GM18511 (cell line): Measurements from ENCODE around the gene CLMP.

ENCODE experiments used
- ATAC-seq: cut with Tn5 transposase; IDR thresholded peaks from one replicate; pipeline ENCODE4 v1.9.1; 2021; ENCODE audit warnings: mild to moderate bottlenecking, moderate library complexity; ENCODE audit not compliant: unreplicated experiment

The CLMP gene

DNA sequence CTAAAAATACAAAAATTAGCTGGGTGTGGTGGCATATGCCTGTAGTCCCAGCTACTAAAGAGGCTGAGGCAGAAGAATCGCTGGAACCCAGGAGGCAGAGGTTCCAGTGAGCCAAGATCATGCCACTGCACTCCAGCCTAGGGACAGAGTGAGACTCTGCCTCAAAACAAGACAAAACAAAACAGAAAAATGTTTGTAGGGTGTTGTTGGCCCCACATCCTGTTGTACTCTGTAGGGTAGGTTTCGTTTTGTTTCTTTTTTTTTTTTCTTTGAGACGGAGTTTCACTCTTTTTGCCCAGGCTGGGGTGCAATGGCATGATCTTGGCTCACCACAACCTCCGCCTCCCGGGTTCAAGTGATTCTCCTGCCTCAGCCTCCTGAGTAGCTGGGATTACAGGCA is 107.4 kb downstream of the CLMP start:
- peak; percentile 92 for ATAC-seq

DNA sequence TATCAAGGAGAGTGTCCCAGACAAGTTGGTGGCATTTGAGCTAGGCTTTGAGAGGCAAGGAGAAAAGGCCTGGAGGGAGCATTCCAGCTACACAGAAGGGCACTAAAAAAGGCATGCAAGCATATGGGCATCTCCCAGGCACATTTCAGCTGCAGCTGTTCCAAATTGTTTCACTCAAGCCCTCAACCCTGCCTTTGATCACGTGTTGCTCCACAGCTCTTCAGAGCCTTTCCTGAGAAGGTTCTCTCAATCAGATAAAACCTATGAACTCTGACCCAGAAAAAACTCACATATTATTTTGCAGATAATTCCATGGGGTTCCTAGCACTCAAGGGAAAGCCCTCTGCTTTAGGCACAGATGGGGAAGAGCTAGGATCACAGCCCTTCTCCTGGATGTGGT is 108.7 kb downstream of the CLMP start:
- ATAC-seq: no peak

DNA sequence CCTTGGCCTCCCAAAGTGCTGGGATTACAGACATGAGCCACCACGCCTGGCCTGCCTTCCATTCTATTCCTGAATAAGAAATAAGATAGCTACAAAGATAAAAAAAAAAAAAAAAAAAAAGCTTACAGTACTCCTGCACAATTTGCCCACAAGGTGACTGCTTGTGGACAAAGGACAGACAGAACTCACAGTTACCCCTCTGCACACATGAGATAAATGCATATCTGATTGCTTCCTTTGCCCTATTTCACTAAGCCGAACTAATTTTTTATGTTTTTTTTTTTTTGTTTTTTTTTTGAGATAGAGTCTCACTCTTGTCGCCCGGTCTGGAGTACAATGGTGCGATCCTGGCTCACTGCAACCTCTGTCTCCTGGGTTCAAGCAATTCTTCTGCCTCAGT is 109.6 kb downstream of the CLMP start:
- ATAC-seq: no peak

DNA sequence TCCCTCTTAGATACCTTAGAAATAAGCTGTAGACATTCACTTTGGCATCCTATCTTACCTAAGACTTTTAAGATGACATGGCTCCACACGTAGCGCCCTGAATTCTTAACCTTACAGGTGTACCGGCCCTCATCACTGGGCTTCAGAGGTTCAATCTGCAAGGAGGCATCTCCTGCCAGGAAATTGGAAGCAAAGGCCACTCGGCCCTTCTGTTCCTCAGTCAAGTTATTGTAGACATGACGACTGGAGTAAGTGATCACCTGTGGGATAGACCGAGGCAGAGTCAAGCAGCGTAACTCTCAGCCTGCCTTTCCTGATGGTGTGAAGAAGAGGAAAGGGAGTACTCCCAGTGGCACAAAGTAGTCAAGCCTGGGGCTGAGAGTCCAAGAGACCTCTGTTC is 110.6 kb downstream of the CLMP start:
- no peak for ATAC-seq

DNA sequence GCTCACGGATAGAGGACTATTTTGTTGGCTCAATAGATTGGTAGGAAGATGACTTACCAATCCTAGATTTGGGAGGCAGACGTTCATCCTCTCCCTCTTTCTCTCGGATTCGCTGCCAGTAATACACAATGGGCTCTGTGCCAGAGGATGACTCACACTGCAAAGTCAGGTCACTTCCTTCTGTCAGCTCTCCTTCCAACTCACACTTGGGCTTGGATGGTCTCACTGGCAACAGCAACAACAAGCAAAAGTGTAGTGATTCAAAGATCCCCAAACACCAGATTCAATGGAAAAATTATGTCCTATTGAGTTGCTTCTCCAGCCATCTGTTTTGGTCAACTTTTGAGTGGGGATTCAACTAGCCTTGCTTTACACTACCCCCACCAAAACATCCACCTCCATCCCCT is 111.4 kb downstream of the CLMP start:
- ATAC-seq: no peak

DNA sequence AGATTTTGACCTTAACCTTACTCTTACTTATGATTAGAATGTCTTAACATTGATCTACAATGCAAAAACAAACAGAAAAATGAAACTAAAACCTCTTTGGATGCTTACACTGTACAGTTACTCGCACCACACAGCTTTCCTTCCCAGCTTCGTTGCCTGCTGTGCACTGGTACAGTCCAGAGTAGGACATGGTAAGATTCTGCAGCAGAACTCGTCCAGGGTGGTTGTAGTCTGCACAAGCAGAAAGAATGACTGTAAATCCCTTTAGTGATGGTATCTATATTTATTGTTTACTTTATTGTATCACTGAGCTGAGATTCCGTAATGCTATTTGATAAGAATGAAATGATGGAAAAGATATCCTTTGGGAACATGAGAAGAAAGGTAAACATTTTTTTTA is 112.1 kb downstream of the CLMP start:
- no peak for ATAC-seq

DNA sequence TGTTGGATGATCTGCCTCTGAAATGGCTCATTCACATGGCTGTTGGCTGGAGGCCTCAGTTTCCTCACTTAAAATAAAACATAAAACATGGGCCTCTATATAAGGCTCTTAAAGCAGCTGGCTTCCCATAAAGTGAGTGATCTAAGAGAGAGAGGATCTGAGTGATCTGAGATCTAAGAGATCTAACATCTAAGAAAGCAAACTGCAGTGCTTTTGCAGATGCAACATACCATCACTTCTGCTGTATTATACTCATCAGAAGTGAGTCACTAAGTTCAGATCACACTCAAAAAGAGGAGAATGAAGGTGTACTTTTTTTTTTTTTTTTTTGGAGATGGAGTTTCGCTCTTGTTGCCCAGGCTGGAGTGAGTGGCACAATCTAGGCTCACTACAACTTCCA is 115.0 kb downstream of the CLMP start:
- no peak for ATAC-seq

DNA sequence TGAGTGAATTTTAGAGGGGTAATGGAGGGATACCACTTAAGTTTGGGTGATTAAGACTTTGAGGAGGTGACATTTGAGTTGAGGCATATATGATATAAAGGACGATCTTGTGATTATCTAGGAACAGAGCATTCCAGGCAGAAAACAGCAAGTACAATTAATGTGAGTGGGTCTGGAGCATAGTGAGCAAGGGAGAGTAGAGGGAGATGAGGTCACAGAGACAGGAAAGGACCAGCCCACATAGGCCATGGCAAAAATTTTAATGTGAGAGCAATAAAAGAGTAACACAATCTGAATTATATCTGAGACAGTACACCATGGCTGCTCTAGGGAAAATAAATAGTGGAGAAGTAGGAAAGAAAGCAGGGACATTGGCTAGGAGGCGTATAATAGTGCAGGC is 118.6 kb downstream of the CLMP start:
- ATAC-seq: no peak

DNA sequence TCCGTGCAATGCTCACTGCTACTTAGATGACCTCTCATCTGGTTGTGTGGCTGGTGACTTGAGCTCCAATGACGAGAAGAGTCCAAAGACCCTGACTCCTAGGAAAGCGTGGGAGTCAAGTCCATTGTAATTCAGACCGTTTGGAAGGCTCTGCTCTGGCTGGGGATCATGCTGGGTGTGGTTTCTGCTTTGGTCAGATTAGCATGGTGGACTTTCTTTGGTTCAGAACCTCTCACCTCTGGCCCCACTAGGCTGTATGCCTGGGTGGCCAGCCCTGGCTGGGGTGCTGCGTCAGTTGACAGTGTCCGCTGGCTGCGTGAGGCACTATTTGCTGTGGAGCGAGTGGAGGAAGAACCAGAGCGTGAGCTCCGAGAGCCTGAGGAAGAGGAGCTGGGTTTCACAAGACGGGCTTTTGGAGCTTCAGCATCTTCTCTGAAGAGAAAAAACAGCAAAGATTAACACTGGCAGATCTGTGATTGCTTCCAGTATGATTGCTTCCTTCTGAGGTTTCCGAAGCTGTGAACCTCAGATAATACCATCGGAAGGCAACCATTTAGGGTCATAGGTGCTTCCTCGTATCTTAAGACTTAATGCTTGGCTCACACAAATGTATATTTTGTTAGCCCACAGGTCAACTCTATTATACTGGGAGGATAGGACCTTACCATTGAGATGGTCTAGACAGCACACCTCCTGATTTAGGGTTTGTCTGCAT is 121.5 kb downstream of the CLMP start:
- no peak for ATAC-seq

DNA sequence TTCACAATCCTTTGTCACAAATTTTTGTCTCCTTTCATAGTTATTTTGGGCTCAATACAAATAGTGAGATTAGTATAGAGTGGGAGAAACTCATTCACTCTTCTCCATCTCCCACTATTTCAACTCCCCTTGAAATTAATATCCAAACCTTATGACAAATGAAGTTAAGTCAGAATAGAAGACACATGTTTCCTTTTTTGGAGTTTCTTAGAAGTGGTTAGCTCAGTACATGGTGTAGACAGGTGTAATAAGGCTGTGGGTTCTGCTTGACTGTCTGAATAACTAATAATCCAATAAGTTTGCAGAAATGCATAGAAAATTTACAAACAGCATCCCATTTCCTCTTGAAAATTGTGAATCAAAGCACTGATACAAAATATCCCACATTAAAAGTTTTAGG is 122.3 kb downstream of the CLMP start:
- no peak for ATAC-seq

DNA sequence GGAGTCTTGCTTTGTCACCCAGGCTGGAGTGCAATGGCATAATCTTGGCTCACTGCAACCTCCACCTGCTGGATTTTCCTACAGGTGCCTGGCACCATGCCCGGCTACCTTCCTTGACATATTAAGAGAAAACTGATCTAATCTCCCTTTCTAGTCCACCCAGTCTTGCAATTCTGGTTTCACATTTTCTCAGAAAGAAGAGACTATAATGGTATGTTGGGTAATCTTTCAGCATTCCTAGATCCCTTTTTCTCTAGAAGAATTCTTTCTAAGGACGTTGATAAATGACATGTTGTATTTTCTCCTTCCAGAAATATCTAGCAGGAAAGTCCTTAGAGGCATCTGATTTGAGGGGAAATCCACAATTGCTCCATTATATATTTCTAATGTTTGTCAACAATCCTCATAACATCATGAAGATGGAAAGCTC is 122.7 kb downstream of the CLMP start:
- ATAC-seq: no peak

DNA sequence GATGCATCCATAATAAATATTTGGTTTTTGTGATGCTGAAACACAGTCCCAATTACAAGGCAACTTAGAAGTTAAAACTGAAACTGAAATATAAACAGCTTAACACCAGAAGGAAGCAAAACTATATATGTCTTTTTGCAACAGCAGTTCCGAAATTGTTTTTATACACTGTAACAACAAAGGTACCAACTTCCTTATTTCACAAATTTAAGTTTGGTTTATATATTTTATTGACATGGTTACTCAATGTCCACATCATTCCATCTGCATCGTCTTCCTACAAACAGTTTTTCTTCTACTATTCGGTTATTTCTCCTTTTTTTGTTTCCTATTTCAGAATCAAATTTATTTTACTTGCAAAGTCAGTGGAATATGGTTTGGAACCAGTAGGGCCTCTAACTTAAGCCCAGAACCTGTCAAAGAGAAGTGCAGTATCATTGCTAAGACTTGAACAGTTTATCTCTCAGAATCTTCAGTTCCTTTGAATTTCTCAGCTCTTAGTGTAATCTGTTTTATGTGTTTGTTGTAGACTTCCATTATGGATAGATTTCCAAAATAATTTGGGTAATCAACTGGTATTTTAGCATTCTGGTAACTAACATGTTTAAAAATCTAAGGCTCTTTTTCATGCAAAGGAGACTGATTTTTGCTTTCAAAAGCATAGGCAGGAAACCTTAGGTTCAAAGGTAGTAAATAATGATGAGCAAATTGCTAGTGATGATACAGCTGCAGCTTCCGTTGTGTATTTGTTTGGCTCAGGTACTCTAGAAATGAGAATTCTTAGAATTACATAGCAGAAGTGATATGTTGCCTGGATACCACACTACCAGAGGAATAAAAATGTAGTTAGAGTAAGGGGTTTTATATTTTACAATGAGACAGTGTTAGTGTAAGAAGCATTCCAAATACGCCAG is 124.9 kb downstream of the CLMP start:
- ATAC-seq: peak; percentile 63

DNA sequence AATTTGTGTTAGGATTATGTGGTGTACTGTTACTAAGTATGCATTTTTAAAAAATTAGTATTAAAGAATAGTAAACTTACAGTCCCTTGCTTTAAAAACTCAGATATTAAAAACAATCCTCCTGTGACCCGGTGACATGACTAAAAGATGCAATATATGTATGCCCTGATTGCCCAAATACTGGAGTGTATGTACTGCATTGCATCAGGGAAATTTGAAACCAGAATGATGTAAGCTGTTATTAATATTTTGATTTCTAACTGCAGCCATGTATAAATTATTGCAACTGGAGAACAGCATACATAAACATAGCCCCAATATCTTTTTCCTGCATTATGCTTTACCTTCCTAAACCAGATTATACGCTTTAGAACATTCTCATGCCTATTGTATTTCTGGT is 129.4 kb downstream of the CLMP start:
- no peak for ATAC-seq

DNA sequence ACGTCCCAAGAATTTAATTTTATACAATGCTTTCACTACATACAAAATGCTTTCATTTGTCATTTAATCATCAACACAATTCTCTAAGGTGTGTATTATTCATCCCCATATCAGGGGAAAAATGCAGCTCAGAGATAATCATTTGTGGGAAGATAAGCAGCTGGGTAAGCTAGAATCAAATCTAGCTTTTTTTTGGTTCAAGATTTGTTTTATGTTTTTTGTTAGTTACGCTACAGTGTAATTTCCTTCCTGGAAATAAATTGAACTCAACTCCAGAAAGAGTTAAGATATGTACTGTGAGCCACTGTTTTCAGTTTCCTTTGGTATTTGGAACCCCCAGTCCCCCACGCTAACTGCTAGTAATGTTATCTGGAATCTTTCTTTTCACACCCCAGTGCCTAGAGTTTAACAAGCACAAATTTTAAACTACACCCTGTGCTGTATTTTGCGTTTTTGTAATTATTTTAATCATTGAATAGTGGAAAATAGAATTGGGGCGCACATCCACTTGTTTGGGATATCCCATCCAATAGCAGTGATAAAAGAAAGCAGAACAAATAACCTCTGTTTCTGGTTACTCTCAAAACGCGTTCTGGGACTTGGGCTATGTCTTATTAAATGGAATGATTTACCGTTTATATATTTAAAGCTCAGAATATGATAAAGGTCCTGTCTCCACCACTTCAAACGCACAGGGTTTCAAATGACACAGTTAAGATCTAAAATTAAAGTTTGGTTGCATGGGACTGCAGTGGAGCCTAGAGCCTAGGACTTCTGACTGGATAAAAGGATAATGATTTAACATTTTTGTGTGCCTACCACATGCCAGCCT is 131.0 kb downstream of the CLMP start:
- ATAC-seq: no peak

DNA sequence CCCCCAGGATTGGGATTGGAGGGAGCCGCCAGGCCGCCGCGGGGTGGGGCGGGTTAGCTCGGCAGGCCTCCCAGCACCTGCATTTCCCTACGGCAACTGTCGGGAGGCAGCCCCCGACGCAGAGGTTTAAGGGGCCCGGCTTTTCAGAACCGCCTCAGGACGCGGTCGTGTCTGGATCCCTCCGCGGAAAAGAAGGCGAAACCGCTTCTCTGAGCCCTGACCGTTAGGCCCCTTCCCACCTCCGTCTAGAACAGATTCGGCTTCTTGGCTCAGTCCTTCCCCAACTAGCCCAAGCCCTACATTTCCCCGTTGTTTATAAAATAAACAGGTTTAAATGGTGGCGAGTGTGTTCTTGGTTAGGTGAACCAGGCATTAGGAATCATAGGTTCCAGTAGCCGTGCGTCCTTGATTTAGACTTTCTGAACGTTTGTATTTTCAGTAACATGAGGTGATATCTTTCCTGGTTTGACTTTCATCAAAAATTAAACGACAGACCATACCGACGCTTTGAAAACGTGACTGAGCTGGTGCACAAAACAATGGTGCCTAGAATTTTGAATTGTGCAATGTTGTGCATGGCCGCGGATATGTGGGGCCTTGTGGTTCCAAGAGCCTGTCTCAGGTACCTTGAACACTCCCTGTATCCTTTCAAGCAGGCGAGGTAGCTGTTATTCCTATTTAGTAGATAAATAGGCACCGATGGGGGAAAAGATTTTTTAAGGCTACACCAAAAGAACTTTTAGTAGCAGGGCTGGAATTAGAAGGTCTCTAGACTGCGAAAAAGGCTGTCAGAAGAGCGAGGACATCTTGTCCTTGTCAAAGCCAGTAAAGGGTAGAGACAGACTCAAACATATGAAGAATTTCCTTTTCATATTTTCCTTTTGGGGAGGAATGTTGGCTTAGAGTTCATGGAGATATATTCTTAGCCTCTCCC is 131.9 kb downstream of the CLMP start:
- ATAC-seq: no peak

DNA sequence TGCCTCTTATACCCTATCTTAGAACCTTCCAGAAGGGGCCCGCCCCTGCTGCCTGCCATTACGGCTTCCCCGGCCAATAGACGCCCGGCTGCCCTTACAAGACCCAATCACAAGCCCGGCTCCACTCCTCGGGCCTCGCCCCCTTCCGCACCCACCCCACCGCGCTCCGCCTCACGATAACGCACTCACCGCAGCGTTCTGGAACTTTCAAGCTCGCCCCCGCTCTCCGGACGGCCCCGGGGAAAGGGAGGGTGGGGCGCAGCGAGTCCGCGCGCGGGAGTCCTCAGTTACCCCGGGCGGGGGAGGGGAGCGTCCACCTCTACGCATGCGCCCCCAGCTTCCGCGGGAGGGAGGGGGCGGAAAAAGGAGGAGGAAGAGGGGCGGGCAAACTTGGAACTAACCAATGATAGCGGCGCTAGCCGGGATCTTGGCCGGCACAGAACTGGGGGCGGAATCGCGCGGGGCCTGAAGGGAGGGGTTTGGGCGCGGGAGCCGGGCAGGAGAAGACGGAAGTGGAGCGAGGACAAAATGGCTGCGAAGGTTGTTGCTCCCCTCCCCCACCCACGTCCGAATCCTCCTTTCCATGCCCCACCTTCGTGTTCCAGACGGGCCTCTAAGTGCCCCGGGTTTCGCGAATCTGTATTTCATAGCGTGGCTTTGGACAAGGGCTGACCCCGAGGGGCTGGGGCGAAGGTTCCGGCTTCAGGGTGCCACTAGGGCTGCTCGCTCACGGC is 132.7 kb downstream of the CLMP start:
- ATAC-seq: peak; percentile 89

DNA sequence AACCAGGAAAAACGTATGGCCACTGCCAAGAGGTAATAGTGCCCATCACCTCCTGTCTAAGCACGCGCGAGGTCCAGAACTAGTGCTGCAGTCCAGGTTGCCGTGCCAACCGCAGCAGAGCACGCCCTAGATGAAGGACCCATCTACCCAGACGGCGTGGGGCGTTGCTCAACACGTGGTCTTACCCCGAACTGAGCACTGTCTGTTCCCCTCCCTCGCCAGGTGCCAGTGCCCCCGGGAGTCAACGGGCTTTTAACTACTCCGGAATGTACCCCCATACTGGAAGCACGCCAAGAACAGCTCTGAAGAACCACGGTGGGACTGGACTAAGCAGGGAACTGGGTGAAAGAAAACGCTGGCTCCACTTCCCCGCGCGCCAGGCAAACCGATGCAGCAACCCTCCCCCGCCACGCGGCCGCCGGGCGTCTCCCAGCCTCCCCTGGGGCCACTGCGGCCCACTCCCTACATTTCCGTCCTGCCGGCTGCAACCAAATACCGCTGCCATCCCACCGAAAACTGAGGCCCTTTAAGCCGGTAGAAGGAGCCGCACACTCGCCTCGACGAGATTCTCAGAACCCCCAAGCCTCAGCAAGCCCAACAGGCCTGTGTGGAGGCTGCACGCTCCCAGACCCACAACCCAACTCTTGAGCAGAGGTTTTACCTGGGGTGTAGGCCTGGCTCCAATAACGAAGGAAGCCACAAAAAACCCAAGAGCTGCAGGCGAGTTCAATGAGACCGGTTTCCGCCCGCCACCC is 133.5 kb downstream of the CLMP start, which contains the start of gene HSPA8:
Gene HSPA8, minus strand, starts transcription at position 734 of the 755 bp plus-strand sequence. CDS start 812 bp downstream, outside the sequence.
- peak; percentile 16 for ATAC-seq

DNA sequence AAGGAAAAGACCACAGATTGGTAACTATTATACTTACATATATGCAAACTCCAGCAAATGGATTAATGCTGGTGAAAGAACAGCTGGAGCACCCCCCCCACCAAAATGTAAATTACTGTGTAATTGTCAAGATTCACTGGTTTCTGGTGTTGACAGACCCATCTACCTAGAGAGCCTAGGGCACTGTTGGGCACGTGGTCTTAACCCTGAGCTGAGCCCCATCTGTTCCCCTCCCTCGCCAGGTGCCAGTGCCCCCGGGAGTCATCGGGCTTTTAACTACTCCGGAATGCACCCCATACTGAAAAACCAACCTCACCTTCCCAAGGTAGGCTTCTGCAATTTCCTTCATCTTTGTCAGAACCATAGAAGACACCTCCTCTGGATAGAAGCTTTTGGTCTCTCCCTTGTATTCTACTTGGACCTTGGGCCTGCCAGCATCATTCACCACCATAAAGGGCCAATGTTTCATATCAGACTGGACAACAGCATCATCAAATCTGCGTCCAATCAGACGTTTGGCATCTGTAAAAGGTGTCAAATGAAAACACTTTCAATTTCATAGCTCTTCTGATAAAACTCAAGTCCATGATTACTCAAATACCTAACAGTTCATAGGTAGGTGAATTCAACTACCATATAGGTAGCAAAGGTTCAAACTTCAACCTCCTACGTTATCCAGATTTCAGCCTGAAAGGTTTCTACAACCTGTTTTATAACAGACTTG is 134.6 kb downstream of the CLMP start:
- no peak for ATAC-seq
